OCI-LY3 (cell line): ENCODE results near the gene FSHR.

Source experiments
- H2AFZ ChIP-seq: fragments of 200-600, 300-600 bp; shearing (Covaris generic); 2 replicates; pipeline ENCODE4 v1.6.0; 2014; ENCODE audit warnings: antibody characterized with exemption, low read depth, low read length
- H3K27ac ChIP-seq: fragments of 200-600, 300-600 bp; sonication (generic); 2 replicates; pipeline ENCODE4 v1.5.1; 2014; ENCODE audit warnings: mild to moderate bottlenecking, low read length, moderate library complexity, mixed read lengths
- H3K27me3 ChIP-seq: fragments of 200-600, 300-600 bp; sonication (generic); 2 replicates; pipeline ENCODE4 v1.6.1; 2014; ENCODE audit warnings: low read depth, low read length, mixed read lengths
- H3K36me3 ChIP-seq: fragments of 200-600, 300-600 bp; sonication (generic); replicated peaks from 2 replicates; pipeline ENCODE3; 2014; ENCODE audit warnings: low read depth, low read length, mixed read lengths
- H3K4me1 ChIP-seq: fragments of 300-600, 200-600 bp; sonication (generic); 2 replicates; pipeline ENCODE4 v1.6.1; 2014; ENCODE audit warnings: low read length, mixed read lengths
- H3K4me2 ChIP-seq: fragments of 200-600, 300-600 bp; sonication (generic); 2 replicates; pipeline ENCODE4 v1.6.1; 2014; ENCODE audit warnings: low read length, mixed read lengths
- H3K4me3 ChIP-seq: fragments of 300-600, 200-600 bp; sonication (generic); 2 replicates; pipeline ENCODE4 v1.5.1; 2014; ENCODE audit warnings: antibody characterized with exemption, mild to moderate bottlenecking, low read length, moderate library complexity
- H3K79me2 ChIP-seq: fragments of 300-600, 200-600 bp; shearing (Covaris generic); 2 replicates; pipeline ENCODE4 v1.6.1; 2014; ENCODE audit warnings: mild to moderate bottlenecking, low read length, mixed read lengths
- H3K9ac ChIP-seq: fragments of 300-600, 200-600 bp; shearing (Covaris generic); 2 replicates; pipeline ENCODE4 v1.6.0; 2014; ENCODE audit warnings: mild to moderate bottlenecking, low read length, moderate library complexity
- H3K9me3 ChIP-seq: fragments of 200-600, 300-600 bp; shearing (Covaris generic); 2 replicates; pipeline ENCODE4 v1.6.1; 2014; ENCODE audit warnings: low read length, mixed read lengths; ENCODE audit not compliant: insufficient read depth
- H4K20me1 ChIP-seq: fragments of 200-600, 300-600 bp; sonication (generic); 2 replicates; pipeline ENCODE4 v1.6.1; 2016; ENCODE audit warnings: low read length, mixed read lengths; ENCODE audit not compliant: insufficient read depth
- EZH2phosphoT487 ChIP-seq: fragments of 200-600 bp; shearing (Covaris generic); IDR thresholded peaks from 2 replicates; pipeline ENCODE4 v1.6.1; 2018; ENCODE audit warnings: antibody characterized with exemption, mixed run types, low read depth
- TF ChIP-seq, protein P1 (sequence below): fragments of 200-600, 300-600 bp; sonication (generic); IDR thresholded peaks from 2 replicates; pipeline ENCODE4 v1.5.1; 2014; ENCODE audit warnings: antibody characterized with exemption, low read length, low read depth

FSHR gene

DNA sequence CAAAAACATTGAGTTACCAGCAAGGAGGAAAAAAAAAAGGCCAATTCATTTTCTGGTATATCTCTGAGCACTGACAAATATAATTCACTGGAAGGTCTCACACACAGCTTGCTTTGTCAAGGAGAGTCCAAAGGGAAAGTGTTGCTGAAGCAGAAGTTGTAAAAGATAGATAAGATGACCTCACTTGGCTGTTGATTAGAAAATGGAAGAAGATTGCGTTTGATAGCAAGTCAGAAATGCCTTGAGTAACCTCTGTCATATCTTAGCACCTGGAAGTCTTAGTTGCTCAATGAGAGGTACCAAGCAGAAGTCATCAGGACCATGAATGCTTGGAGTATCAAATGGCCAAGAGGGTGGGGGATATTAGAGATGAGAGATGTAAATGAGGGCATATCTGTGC lies 105.2 kb downstream of the FSHR start:
- no peak overlapping the region for H3K27ac ChIP-seq
- TF ChIP-seq, protein P1, sequence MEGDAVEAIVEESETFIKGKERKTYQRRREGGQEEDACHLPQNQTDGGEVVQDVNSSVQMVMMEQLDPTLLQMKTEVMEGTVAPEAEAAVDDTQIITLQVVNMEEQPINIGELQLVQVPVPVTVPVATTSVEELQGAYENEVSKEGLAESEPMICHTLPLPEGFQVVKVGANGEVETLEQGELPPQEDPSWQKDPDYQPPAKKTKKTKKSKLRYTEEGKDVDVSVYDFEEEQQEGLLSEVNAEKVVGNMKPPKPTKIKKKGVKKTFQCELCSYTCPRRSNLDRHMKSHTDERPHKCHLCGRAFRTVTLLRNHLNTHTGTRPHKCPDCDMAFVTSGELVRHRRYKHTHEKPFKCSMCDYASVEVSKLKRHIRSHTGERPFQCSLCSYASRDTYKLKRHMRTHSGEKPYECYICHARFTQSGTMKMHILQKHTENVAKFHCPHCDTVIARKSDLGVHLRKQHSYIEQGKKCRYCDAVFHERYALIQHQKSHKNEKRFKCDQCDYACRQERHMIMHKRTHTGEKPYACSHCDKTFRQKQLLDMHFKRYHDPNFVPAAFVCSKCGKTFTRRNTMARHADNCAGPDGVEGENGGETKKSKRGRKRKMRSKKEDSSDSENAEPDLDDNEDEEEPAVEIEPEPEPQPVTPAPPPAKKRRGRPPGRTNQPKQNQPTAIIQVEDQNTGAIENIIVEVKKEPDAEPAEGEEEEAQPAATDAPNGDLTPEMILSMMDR: no peak
- no peak for TF ChIP-seq EZH2phosphoT487

DNA sequence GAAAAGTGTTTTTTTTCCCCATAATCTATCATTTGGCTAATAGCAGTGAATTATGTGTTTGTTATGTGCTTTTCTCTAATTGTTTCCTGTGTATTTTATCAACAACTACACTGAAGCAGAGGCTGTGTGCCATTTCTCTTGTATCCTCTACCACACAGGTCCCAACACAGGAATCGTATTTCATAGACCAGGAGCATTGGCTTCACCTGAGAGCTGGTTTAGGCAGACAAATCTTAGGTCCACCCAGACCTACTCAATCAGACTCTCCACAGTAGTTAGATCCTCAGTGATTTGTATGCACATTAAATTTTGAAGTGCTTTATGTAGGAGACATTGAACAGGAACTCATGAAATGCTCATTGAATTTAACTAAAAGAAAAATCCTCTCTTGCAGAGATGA lies 109.2 kb downstream of the FSHR start:
- H3K79me2 ChIP-seq: no peaks in the 10 kb centered on the region
- H3K36me3 ChIP-seq: no peaks in the 10 kb centered on the region
- H3K27ac ChIP-seq: no peak overlapping the region
- H4K20me1 ChIP-seq: no peaks in the 10 kb centered on the region
- peaks cover 21% of the 10 kb centered on the region for H3K4me1 ChIP-seq
- TF ChIP-seq, protein P1: no peak
- no peak for TF ChIP-seq EZH2phosphoT487
- no peak overlapping the region for H3K9ac ChIP-seq
- H3K9me3 ChIP-seq: no peaks in the 10 kb centered on the region
- no peak overlapping the region for H2AFZ ChIP-seq
- H3K4me2 ChIP-seq: no peak overlapping the region
- no peak overlapping the region for H3K4me3 ChIP-seq
- no peaks in the 10 kb centered on the region for H3K27me3 ChIP-seq

More for the DNA sequence above, 105.2 kb downstream of the FSHR start:
- Histone ChIP-seq H3K4me1 (peaks cover 8% of the 10 kb centered on the region), H3K4me3 (no peak overlapping the region), H3K4me2 (no peak overlapping the region), H3K9ac (no peak overlapping the region), H3K9me3 (no peaks in the 10 kb centered on the region), H3K36me3 (no peaks in the 10 kb centered on the region), H2AFZ (no peak overlapping the region), H4K20me1 (no peaks in the 10 kb centered on the region), H3K79me2 (no peaks in the 10 kb centered on the region), H3K27me3 (no peaks in the 10 kb centered on the region)

DNA sequence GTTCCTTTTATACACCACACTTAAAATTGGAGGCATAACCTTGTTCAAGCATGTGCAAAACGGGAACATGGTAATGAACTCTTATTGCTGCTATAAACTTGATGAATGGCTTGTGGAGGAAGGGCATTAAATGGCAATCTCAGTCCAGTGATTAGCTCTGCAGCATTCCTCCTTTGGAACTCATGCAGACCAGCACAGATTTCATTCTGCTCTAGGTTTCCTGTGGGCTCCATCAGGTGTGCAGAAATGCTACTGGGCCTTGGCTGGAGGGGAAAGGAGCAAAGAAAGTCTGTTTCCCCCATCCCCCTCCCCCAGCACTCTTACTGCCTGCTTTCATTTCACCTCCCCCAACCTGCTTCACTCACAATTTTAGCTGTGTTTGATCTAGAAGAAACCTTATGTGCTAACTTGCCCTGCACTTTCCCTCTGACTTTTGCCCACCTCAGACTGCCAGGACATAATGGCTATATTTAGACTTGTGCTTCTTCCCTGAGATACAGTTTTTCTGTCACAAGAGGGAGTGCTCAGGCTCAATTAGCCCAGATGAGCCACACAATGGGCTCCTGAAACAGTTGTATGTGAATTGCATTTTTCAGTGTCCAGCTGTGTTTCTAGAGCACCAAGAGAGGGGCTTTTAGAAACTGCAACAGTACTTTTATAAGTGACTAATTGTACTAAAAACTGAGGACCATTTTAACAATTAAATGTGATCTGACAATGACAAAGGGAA lies 109.8 kb downstream of the FSHR start:
- Histone ChIP-seq H3K9ac (no peak overlapping the region), H3K9me3 (no peaks in the 10 kb centered on the region), H3K27me3 (no peaks in the 10 kb centered on the region), H3K4me1 (peaks cover 21% of the 10 kb centered on the region), H3K27ac (no peak overlapping the region), H2AFZ (0 out of 2 replicates have a peak overlapping the region, but pooled peaks have one; percentile 15), H3K4me3 (no peak overlapping the region), H3K36me3 (no peaks in the 10 kb centered on the region), H3K4me2 (no peak overlapping the region), H3K79me2 (no peaks in the 10 kb centered on the region), H4K20me1 (no peaks in the 10 kb centered on the region)
- TF ChIP-seq EZH2phosphoT487: no peak
- TF ChIP-seq, protein P1: peak; percentile 40; the same call in 1 of the 2 replicates

DNA sequence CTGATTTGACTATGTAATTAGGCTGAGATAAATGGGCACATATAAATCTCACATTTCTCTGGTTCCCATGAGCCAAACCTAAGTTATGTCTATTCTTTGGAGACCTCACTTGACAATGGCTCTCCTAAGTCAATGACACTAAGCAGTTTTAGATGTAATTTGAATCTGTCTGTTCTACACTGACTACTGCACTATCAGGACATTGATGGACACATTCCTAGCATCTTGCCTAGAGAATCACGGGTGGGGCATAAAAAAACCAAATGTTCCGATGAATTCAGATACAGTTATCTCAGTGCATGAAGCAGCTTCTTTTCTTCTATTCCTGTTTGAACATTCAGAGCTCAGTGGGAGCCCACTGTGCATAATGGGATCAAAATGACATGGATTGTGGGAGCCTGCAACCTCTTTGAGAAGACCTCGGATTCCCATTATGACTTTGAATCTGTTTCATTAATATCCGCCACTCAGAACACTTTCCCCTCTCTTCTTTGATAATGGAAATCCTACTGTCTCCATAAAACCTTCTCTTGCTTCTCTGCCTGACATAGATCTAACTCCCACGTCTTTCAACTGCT lies 110.8 kb downstream of the FSHR start:
- H3K27ac ChIP-seq: no peak overlapping the region
- no peak overlapping the region for H3K4me3 ChIP-seq
- no peaks in the 10 kb centered on the region for H3K9me3 ChIP-seq
- H3K27me3 ChIP-seq: no peaks in the 10 kb centered on the region
- no peaks in the 10 kb centered on the region for H3K79me2 ChIP-seq
- no peak for TF ChIP-seq EZH2phosphoT487
- TF ChIP-seq, protein P1: no peak
- no peak overlapping the region for H2AFZ ChIP-seq
- H3K36me3 ChIP-seq: no peaks in the 10 kb centered on the region
- no peak overlapping the region for H3K4me2 ChIP-seq
- peaks cover 21% of the 10 kb centered on the region for H3K4me1 ChIP-seq
- H4K20me1 ChIP-seq: no peaks in the 10 kb centered on the region
- no peak overlapping the region for H3K9ac ChIP-seq
